GM21423 (cell line): ENCODE data around the gene FBN2.

Source experiments
- ATAC-seq: cut with Tn5 transposase; IDR thresholded peaks from one replicate; pipeline ENCODE4 v1.9.1; 2021; ENCODE audit warnings: mild to moderate bottlenecking, moderate library complexity; ENCODE audit not compliant: unreplicated experiment

The FBN2 gene

DNA sequence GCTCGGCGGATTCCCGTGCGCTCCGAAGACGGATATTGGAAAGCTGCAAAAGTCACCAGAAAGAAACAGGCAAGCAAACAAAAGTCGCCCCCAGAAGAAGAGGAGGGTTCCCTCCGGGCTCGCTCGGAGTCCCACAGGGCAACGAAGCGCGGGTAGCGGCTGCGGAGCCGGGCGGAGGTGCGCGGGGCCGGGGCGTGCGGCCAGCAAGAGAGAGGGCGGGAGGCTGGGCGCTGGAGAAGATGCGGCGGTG, at the start of gene FBN2:
FBN2 (minus strand) TSS at position 246 of the 250 bp plus-strand sequence. CDS start 642 bp downstream, outside the sequence.
- no peak for ATAC-seq

DNA sequence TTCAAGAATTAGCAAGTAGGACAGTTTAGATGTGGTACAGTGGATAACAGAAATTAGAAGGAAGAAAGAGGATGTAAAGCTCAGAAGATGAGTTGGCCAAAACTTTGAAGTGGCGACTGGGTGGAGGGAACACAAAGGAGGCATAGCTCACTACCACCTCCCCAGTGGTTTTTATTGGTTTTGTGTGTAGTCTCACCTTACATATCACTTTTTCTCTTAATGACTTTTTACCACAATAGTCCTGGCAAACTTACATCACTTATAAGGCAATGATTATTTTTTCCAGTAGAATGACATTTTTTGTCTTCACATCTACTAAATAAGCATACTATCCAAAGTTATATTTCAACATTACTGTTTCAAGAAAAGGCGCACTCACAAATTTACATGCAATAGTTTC, 49.2 kb upstream of the FBN2 start:
- no peak for ATAC-seq

DNA sequence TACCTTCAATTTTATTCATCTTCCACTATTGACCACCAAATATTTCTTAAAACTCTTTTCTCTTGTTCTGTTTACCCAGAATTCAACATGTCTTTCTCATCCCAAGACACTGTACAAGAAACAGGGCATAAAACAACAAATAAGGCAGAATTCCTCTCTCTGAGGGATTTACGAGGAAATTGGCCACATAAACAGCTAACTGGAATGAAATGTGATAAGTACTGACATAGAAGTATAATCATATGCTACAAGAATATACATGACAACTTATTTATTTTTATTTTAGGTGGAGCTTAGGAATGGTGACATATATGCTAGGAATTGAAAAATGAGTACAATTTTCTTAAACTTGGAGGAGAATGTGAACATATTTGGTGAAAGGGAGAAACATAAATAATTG, 48.8 kb upstream of the FBN2 start:
- ATAC-seq = no peak

DNA sequence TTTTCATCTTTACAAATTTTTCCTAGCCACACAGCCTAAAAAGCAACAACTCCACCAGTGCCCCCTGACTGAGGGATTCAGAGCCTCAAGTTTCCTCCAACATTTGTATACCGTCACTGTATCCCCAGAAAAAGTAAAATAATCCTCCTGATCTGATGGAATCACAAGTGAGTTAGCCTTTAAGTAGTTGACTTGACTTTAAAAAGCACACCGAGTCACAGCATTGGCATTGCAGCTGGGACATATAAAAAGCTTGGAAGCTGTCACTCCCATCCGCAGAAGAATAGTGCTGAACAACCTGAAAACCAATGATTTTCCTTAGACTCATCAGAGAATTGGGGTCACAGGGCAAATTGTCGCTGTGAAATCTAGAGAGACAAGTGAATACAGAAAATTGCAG, 41.6 kb upstream of the FBN2 start:
- ATAC-seq = no peak

DNA sequence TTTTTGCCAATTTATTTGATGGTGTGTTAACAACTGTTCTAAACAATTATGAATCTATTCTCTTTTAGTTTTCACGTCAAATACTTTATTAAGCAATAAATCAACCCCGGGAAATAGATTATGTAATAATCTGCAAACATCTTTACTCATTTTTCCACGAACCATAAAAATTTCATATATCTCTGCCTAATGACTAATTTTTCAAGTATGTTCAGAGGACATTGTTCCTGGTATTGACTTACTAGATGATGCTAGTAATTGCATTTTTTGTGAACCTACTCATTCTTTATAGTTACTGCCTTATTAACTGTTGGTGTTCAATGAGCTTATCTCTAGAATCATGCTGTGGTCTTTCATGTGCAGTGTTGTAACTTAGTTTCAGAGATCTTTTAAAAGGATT, 41.0 kb upstream of the FBN2 start:
- no peak for ATAC-seq

DNA sequence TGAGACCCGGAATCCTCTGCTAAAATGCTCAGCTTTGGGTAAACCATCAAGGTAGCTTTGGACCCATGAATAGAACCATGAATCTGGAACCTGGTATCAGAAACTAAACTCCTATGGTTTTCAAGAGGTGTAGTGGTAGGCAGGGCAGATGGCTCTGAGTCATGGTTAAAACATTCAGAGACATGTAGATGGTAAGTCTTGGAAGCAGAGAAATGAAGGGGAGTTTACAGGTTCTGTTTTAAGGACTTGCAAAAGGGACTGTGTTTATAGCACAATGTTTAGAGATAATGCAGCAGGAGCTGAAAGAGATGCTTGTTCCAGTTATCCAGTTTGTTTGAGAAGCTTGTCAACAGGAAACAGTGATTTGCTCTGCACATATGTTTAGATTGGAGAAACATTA, 36.0 kb upstream of the FBN2 start:
- no peak for ATAC-seq

DNA sequence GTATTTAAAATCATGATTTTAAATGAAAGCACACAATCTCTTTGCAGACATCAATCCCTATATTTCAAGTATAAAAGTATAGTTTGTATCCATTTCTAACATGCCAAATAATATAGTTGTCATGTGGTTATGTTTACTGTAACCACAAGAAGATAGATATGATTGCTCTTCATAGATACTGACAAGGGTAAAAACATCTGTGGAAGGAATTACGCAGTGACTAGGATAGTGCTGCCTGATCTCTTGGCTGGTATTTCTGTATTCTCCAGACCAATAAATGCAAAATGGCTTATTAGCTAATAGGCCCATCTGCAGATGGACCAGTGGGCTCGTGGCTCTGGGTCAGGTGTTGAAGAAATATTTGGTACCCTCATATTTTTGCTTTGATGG, 34.9 kb upstream of the FBN2 start:
- ATAC-seq = no peak

DNA sequence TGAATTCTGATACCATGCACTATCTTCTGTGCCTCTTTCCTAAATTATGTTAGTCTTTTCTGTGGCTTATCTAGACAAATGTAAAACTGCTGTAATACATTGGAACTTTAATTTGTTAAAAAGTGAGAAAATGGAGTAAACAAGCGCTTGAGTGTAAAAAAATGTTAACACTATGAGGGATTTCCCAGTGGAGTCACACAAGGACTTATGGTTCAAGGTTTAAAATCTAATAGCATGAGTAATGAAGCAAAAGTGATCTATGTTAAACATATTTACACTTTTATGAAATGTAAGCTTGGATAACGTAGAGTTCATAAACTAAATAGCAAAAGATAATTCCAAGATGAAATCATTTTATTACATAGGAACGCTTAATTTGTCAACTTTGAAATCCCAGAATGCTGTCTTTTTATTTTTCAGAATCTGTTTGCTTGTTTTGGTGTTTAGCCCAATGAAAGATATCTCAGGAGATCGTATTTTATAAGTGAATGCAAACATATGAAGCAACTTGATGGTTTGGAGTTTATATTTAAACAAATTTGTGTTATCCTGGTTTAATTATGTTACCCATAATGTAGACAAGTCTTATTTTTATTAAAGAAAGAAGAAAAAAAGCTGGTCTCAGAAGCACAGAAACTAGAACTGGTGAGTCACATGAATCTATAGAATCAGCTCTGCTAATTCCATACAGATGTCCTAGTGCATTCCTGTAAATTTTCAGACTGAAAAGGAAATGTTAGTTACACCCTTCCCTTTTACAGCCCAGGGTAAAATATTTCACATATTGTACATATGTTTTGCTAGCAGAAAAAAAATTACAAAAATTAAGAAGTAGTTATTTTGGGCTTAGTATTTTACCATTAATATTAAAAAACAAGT, 34.2 kb upstream of the FBN2 start:
- ATAC-seq = no peak

DNA sequence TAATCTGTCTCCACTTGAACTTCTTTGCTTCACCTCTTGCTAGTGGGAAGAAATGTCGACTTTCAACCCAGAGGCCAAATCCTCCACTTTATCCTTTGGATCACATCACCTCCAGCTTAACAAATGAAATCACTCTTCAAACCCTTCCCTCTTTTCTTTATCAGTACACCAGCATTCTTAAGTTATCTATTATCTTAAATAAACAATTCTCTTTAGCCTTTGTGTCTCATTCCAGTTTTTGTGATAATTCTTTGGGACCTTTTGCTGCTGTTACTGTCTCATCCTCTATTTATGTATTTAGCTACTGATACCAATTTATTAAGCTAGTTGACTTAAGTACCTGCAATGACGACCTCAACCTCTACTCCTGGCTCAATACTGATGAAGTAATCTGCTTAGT, 28.1 kb upstream of the FBN2 start:
- ATAC-seq = no peak

DNA sequence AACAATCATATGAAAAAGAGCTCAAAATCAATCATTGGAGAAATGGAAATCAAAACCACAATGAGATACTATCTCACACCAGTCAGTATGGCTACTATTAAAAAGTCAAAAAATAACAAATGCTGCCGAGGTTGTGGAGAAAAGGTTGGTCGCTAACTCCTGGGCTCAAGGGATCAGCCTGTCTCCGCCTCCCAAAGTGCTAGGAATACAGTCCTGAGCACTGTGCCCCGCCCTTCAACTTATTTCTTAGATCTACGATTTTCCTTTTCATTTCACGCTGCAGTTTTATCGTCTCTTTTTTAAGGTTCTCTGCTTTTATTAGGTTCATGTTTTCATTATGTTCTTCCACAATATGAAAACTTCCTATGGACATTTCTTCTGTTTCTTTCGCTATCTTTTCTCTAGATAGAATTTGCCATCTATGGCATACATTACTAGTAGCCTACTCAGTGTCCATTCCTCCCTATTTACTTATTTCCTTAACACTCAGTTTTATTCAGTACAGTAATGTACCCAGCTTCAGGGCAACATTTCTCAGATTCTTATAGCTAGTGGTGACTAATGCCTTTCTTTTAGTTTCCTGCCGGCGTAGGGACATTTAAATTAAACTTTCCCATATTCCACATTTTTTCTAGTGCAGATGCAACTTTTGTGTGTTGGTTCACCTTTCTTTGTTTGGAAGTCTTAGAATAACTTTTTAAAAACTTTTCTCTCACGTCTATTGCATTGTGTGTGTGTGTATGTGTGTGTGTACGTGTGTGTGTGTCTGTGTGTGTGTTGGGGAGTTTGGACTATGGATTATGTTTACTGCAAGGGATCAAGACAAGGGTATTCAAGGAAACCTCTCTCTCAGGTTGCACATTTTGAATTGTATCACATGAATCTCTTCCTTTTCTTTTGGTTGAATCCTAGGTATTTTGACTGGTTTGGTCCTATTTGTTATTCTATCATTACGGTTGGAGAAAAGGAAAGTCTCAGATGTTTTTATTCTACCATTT, 21.6 kb upstream of the FBN2 start:
- no peak for ATAC-seq

DNA sequence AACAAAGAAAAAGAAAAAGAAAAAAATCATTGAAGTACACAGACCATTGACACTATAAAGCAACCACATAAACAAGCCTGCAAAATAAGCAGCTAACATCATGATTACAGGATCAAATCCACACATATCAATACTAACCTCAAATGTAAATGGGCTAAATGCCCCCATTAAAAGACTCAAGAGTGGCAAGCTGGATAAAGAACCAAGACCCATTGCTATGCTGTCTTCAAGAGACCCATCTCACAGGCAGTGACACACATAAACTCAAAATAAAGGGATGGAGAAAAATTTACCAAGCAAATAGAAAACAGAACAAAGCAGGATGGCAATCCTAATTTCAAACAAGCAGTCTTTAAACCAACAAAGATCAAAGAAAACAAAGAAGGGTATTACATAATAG, 15.7 kb upstream of the FBN2 start:
- ATAC-seq = no peak

DNA sequence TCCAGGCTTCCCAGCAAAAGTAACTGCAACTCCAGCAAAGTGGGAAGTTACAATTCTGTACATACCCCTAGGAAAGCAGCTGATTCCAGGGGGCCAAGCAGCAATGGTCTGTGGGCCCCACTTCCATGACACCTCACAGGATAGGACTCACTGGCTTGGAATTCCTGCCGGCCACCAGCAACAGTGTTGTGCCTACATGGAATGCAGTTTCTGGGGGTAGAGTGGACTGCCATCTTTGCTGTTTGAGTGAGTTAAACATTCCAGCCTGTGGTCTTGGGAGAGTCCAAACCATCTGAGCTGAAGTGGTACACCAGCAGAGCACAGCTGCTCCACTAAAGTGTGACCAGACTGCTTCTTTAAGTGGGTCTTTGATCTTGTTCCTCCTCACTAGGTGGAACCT, 13.4 kb upstream of the FBN2 start:
- no peak for ATAC-seq

DNA sequence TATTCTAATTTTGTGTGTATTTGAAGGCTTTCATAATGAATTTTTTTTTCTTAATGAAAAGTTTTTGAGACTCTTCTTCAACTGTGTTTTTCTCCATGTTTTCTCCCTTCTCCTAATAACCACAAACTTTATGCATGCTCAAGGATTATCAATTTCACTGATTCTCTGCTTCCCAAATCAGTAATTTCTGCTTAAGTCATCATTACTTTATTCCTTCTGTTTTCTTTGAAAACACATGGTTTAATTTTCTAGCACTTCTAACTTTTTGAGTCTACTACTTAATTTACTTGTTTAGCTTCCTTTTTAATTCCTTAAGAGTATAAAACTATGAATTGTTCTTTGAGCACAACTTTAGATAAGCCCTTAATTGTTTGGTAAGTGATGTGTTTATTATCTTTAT, 11.5 kb upstream of the FBN2 start:
- no peak for ATAC-seq

DNA sequence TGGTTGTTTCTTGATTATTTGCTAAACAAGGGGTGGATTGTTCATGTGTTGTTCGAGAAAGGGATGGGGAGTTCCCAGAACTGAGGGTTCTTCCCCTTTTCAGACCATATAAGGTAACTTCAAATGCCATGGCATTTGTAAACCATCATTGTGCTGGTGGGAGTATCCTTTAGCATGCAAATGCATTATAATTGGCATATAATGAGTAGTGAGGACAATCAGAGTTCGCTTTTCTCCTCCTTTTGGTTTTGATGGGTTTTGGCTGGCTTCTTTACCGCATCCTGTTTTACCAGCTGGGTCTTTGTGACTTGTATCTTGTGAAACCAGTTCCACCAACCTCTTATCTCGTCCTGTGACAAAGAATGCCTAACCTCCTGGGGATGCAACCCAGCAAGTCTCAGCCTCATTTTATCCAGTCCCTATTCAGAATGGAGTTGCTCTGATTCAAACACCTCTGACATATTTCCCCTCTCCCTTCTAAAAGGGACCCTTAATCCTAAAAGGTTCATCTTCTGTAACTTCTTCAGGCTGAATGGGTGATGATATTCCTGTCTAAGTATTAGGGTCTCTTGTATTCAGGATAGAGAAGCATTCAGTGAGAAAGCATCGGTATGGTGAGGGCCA, 8.7 kb upstream of the FBN2 start:
- ATAC-seq = no peak

DNA sequence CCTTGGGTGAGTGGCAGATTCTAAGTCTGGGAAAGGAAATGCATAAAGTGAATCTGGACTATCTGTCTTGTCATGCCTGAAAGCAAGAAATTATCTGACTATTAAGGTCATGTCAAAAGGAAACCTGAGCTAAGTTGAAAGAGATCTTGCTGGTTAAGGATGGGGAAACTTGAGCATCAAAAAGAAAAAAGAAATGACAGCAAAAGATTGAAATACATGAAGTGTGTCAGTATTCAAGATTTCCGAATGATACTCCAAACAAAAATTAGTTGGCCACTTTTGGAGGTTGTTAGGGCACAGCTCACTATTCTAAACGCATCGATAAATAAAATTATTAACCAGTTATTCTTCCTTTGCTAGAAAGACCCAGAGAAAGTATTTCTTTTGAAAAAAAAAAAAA, 3.3 kb upstream of the FBN2 start:
- ATAC-seq = no peak

DNA sequence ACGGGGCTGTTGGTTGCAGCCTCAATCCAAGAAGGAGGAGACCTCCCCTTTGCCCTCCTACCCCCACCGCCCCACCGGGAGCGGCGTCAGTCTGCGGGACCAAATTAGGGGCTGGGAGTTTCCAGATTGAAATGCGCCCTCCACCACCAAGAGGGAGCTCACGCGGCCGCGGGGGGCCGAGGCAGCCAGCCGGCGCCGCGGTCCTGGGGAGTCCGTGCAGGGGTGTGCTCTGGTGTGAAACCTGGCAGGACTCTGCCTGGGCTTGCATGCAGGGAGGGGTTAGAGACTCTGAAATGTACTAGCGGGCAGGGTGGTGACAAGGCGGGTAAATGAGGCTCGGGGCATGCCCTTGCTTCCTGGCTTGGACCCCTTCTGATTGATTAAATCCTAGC, 989 bp upstream of the FBN2 start:
- ATAC-seq = no peak

DNA sequence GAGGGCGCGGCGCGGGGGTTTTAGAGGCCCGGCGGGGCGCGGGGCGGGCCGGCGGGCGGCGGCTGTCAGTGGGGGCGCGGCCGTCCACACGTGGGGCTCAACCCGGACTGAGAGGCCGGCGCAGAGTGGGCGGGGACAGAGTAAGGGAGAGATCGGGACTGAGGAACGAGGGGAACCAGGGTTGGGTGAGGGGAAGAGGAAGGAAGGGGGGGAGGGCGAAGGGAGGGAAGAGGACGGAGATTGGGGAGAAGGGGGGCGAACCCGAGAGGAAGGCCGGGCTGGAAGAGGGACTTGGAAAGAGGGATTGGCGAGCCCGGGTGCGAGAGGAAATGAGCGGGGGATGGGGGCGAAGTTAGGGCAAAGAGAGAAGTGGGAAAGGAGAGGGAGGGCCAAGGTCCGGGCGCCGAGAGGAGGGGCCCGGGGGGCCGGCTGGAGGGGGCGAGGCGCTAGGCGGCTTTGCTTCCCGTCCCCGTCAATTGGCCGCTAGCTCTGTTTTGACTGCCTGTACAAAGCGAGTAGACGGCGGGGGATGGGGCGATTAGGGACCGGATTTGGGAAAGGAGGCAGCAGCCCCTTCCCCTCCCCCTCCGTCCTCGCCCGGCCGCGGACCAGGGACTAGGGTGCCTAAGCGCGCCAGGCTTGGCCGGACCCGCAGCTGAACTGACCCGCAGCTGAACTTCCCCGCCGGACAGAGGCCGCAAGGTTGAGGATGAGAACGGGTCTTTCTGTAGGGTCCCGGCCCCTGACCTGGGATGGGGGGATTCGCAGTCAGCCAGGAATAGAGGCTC, 399 bp upstream of the FBN2 start:
- no peak for ATAC-seq

DNA sequence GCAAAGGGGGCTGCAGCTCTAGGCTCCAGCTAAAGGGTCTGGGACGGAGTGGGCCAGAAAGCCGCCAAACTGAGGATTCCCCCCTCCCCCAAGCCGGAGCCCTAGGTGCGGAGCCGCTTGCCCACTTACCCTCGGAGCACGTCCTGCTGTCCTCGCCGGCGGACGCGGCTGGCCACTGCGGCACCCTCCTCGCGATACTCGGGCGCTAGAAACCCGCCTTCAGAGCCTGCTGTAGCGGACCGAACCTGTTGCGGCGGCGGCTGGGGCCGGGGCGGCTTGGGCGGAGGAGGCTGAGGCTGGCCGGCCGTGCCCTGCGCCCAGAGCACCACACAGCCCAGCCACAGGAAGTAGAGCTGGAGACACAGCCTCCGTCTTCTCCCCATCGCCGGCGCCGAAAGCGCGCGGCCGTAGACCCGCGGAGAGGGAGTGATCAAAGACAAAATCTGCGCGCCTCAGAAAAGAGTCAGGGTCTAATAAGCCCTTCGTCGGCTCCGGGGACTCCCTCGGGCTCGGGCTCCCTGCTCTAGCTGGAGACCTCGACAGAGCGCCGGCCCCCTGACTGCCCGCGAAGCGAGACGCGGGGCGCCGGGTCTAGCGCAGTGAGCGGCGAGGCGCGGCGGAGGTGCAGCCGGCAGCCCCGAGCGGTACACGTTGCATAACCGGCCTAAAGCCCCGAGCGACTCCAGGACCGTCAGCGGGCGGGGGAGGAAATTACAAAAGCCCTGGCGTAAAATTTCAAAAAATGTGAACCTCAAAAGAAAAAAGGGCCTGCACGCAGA, 635 bp downstream of the FBN2 start:
- no peak for ATAC-seq

DNA sequence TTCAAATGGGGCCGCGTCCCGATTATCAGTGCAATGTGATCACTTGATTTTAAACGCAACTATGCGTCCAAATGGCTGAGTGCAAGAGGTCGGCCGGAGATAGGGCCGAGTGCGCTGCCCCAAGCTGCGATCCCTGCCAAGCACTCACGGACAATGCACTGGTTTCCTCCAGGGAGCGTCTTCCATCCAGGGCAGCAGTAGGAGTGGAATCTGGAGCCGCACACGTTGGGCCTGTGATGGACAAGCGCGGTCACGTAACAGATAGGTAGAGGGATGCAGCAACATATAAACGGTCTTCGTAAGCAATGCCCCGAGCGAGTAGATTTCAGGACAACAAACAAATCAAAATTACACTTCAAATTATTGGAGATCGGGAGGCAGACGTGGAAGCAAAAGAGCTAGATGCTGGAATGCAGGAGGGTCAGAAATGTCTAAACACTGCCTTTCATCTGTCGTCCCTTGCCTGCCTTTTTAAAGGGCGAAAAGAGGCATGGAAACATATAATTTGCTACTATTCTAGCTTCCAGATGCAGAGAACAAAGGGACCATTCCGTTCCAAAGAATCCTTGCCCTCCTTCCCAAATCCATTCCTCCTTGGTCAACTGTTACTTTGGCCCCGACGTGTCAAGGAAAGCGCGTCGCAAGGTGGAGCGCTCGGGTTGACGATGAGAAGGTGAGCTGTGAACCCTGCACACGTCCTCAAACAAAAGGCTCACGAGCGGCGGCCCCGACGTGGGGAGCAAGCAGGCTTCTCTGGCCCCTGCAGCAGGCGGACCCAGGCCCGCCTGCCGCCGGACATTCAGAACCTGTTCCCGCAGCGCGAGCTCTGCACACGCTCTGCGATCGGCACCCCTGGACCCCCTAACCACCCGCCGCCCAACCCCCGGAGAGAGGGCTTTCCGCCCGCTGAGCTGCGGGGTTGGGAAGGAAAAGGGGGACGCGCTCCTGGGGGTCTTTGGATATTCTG, 1.5 kb downstream of the FBN2 start:
- ATAC-seq = no peak
